Neural cell (in vitro differentiated cells): ENCODE measurements around the gene IFFO2. TPM values are rescaled to one million over a fixed set of nuclear protein-coding genes. Genes with fewer than 3 reads are reported as not detected.
A peak's percentile ranks its signal among the peaks of the same experiment; 100 is the strongest.

Source experiments
- H2AFZ ChIP-seq: fragments of 200-600, 300-800 bp; sonication (generic), shearing (Covaris generic); 2 replicates; pipeline ENCODE4 v1.6.0; 2014; ENCODE audit warnings: low read depth, mild to moderate bottlenecking, antibody characterized with exemption, low read length, moderate library complexity
- H3F3A ChIP-seq: fragments of 200-600 bp; shearing (Covaris generic); 2 replicates; pipeline ENCODE4 v1.6.1; 2016; ENCODE audit warnings: mild to moderate bottlenecking, moderate library complexity, mixed read lengths, antibody characterized with exemption, low read length; ENCODE audit not compliant: insufficient read depth, poor library complexity, severe bottlenecking
- H3K27ac ChIP-seq: fragments of 200-600, 300-800 bp; sonication (generic), shearing (Covaris generic); 2 replicates; pipeline ENCODE4 v1.5.1; 2014; ENCODE audit warnings: mild to moderate bottlenecking, low read length, moderate library complexity
- H3K27me3 ChIP-seq: fragments of 300-800, 200-600 bp; sonication (generic), shearing (Covaris generic); 2 replicates; pipeline ENCODE4 v1.6.0; 2014; ENCODE audit warnings: mild to moderate bottlenecking, low read depth, low read length, moderate library complexity; ENCODE audit not compliant: insufficient read depth
- H3K36me3 ChIP-seq: fragments of 300-800, 200-600 bp; sonication (generic), shearing (Covaris generic); 2 replicates; pipeline ENCODE4 v1.5.1; 2014; ENCODE audit warnings: mild to moderate bottlenecking, antibody characterized with exemption, low read length, moderate library complexity; ENCODE audit not compliant: insufficient read depth
- H3K4me2 ChIP-seq: fragments of 300-800, 200-600 bp; sonication (generic), shearing (Covaris generic); 2 replicates; pipeline ENCODE4 v1.6.0; 2014; ENCODE audit warnings: mild to moderate bottlenecking, low read length
- H3K4me3 ChIP-seq: fragments of 300-800, 200-600 bp; sonication (generic), shearing (Covaris generic); 2 replicates; pipeline ENCODE4 v1.5.1; 2014; ENCODE audit warnings: mild to moderate bottlenecking, low read length, moderate library complexity
- H3K79me2 ChIP-seq: fragments of 200-600 bp; shearing (Covaris generic); replicated peaks from 2 replicates; pipeline ENCODE4 v1.6.0; 2014; ENCODE audit warnings: mild to moderate bottlenecking, low read length, moderate library complexity; ENCODE audit not compliant: insufficient read depth
- H3K9ac ChIP-seq: fragments of 300-800, 200-600 bp; sonication (generic), shearing (Covaris generic); 2 replicates; pipeline ENCODE4 v1.6.1; 2016; ENCODE audit warnings: mild to moderate bottlenecking, low read length, mixed read lengths
- H3K9me2 ChIP-seq: fragments of 200-600 bp; shearing (Covaris generic); 2 replicates; pipeline ENCODE4 v1.6.1; 2016; ENCODE audit warnings: mild to moderate bottlenecking, low read length, mixed read lengths; ENCODE audit not compliant: insufficient read depth
- H3K9me3 ChIP-seq: fragments of 200-600, 300-800 bp; sonication (generic), shearing (Covaris generic); 2 replicates; pipeline ENCODE4 v1.6.1; 2016; ENCODE audit warnings: mild to moderate bottlenecking, mixed run types, low read length, moderate library complexity, mixed read lengths
- H4K20me1 ChIP-seq: fragments of 200-600 bp; shearing (Covaris generic); 2 replicates; pipeline ENCODE4 v1.6.1; 2016; ENCODE audit warnings: mild to moderate bottlenecking, mixed run types; ENCODE audit not compliant: insufficient read depth
- CTCF ChIP-seq: fragments of 450-650 bp; IDR thresholded peaks from 2 replicates; pipeline ENCODE4 v1.5.1; 2014; ENCODE audit warnings: antibody characterized with exemption, mild to moderate bottlenecking, moderate library complexity; ENCODE audit not compliant: poor library complexity, severe bottlenecking
- EP300 ChIP-seq: fragments of 450-650 bp; conservative IDR thresholded peaks from 2 replicates; pipeline ENCODE4 v1.6.1; 2014; ENCODE audit warnings: antibody characterized with exemption, mild to moderate bottlenecking, moderate library complexity; ENCODE audit not compliant: poor library complexity, severe bottlenecking
- EZH2 ChIP-seq: fragments of 200-600, 300-800 bp; shearing (Covaris generic), sonication (generic); IDR thresholded peaks from 2 replicates; pipeline ENCODE4 v1.6.1; 2014; ENCODE audit warnings: antibody characterized with exemption, low read length, borderline replicate concordance, mild to moderate bottlenecking; ENCODE audit not compliant: insufficient read depth, poor library complexity, severe bottlenecking
- MXI1 ChIP-seq: fragments of 450-650 bp; conservative IDR thresholded peaks from 2 replicates; pipeline ENCODE4 v1.6.1; 2014; ENCODE audit warnings: antibody characterized with exemption, mild to moderate bottlenecking; ENCODE audit not compliant: poor library complexity, severe bottlenecking
- POLR2AphosphoS5 ChIP-seq: IDR thresholded peaks from 2 replicates; pipeline ENCODE4 v1.6.1; 2012
- RAD21 ChIP-seq: fragments of 450-650 bp; conservative IDR thresholded peaks from 2 replicates; pipeline ENCODE4 v1.6.1; 2014; ENCODE audit warnings: antibody characterized with exemption, mild to moderate bottlenecking, moderate library complexity
- REST ChIP-seq: IDR thresholded peaks from 2 replicates; pipeline ENCODE4 v1.6.1; 2012; ENCODE audit warnings: borderline replicate concordance
- SMC3 ChIP-seq: fragments of 450-650 bp; conservative IDR thresholded peaks from 2 replicates; pipeline ENCODE4 v1.6.1; 2014; ENCODE audit warnings: antibody characterized with exemption, mild to moderate bottlenecking, moderate library complexity; ENCODE audit not compliant: poor library complexity
- TAF1 ChIP-seq: IDR thresholded peaks from 2 replicates; pipeline ENCODE4 v1.6.1; 2012; ENCODE audit warnings: low read depth
- polyA plus RNA-seq: library from polyadenylated mRNA; depleted of rRNA; stranded (reverse); fragments of >200 nt; gene quantifications from 2 replicates; pipeline ENCODE4 v1.2.3, GENCODE V29; 2014

The IFFO2 gene
- polyA plus RNA-seq, 1 donor from 2014 or later = 2.6 TPM

GRCh38 chr1:18953731-18954231 lies 2.7 kb downstream of the IFFO2 start:
- no peaks in the 10 kb centered on the region for H3F3A ChIP-seq
- peaks cover 4% of the 10 kb centered on the region for H3K79me2 ChIP-seq
- H3K9me2 ChIP-seq = no peaks in the 10 kb centered on the region
- H3K27ac ChIP-seq = no peak overlapping the region
- no peaks in the 10 kb centered on the region for H4K20me1 ChIP-seq
- no peaks in the 10 kb centered on the region for H3K36me3 ChIP-seq
- H3K4me2 ChIP-seq = no peak overlapping the region
- peak overlapping the region; percentile 86 for H3K4me3 ChIP-seq
- peaks cover 15% of the 10 kb centered on the region for H3K27me3 ChIP-seq
- no peaks in the 10 kb centered on the region for H3K9me3 ChIP-seq
- H3K9ac ChIP-seq = no peak overlapping the region
- TF ChIP-seq CTCF = no peak
- no peak for TF ChIP-seq POLR2AphosphoS5
- no peak for TF ChIP-seq EP300
- TF ChIP-seq RAD21 = no peak
- no peak for TF ChIP-seq SMC3
- no peak for TF ChIP-seq MXI1
- no peak for TF ChIP-seq TAF1
- no peak for TF ChIP-seq EZH2
- no peak overlapping the region for H2AFZ ChIP-seq

DNA sequence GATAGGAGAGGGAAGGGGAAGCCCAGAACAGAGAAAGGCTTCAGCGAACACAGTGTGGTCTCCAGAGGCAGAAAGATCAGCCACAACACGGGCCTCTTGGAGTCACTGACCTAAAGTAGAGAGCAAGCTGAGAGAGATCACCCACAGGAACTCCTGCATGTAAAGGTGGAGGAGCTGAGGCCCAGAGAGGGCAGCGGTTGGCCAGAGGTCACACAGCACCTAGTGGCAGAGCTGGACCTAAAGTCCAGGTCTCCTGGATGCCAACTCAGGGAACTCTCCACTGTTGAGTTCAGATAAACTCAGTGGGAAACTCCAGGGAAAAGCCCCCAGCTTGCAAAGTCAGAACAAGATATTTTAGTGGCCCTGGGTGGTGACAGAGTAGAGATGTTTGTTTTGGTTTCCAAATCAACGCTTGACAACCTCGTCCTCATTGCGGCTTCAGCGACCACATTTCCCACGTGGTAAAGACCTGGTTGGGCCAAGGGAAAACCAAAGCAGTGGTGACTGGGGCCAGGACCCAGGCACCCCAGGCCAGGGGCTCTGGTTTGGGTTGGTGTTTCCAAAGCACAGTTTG lies 4.6 kb downstream of the IFFO2 start:
- H3K27ac ChIP-seq = no peak overlapping the region
- no peak overlapping the region for H3K4me2 ChIP-seq
- no peak overlapping the region for H3K4me3 ChIP-seq
- H3K27me3 ChIP-seq = peaks cover 15% of the 10 kb centered on the region
- no peaks in the 10 kb centered on the region for H3F3A ChIP-seq
- TF ChIP-seq RAD21 (no peak), SMC3 (no peak), MXI1 (no peak), EP300 (no peak), REST (no peak), CTCF (no peak), POLR2AphosphoS5 (no peak), TAF1 (no peak), EZH2 (no peak)
- H3K36me3 ChIP-seq = no peaks in the 10 kb centered on the region
- H3K9me3 ChIP-seq = no peaks in the 10 kb centered on the region
- H3K79me2 ChIP-seq = peaks cover 4% of the 10 kb centered on the region
- no peaks in the 10 kb centered on the region for H3K9me2 ChIP-seq
- no peak overlapping the region for H3K9ac ChIP-seq
- H2AFZ ChIP-seq = no peak overlapping the region
- H4K20me1 ChIP-seq = no peaks in the 10 kb centered on the region
